ENCODE measurements around the gene IL31RA.

GRCh38 chr5:55923177-55923771 lies 72.1 kb downstream of the IL31RA start:
- TF ChIP-seq CTCF (IDR thresholded peaks at IDR 0.05) (no peak), HMGXB4 (CRISPR knock-in tag; IDR thresholded peaks at IDR 0.05; ENCODE audit: borderline replicate concordance) (no peak), USF2 (IDR thresholded peaks at IDR 0.05) (no peak), REST (IDR thresholded peaks at IDR 0.05) (no peak), POLR2A (IDR thresholded peaks at IDR 0.05; ENCODE audit: low read length) (no peak)

Data from A549 (cell line).